Measurements from ENCODE around the gene IFT122. TPM values are rescaled to one million over a fixed set of nuclear protein-coding genes. Genes with fewer than 3 reads are reported as not detected.
A peak's percentile ranks its signal among the peaks of the same experiment; 100 is the strongest.

IFT122 gene
- total and polyA plus RNA-seq, 2 of the 4 experiments (the other 2 are of a cell fraction), result 16.8 to 28.0 TPM

DNA sequence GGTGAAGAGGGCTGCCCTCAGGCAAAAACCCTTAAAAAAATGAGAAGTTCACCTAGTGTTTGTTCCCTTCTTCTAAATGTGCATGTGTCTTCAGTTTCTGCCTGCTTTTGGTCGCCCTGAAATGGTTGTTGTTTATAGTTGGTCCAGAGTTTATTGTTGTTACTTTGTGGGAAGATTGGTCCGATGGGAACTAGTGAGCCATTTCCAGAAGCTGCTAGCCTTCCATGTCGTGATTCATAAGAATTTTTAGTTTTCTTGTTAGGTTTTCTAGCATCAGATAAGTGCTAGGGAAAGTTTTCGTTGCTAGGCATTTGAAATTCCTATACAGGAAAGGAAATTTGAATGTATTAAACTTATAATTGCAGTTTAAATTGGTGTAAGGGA is 33.7 kb downstream of the IFT122 start:
- ATAC-seq (ENCODE audit: low read depth) (peak; percentile 66), DNase-seq (peak; percentile 25)
- Histone ChIP-seq H3K9me1 (ENCODE audit: insufficient read depth, low read length) (peaks cover 15% of the 10 kb centered on the region), H4K8ac (ENCODE audit: low read depth in 2 of 2, low read length in 2 of 2) (no peak overlapping the region), H3K27me3 (ENCODE audit: control insufficient read depth, insufficient read depth, low read length) (no peaks in the 10 kb centered on the region), H4K5ac (ENCODE audit: low read depth, low read length) (no peak overlapping the region), H3K27ac (ENCODE audit: insufficient read depth, low read length) (no peak overlapping the region), H3K36me3 (ENCODE audit: control insufficient read depth, insufficient read depth, low read length) (peaks cover 15% of the 10 kb centered on the region), H3K4me1 (ENCODE audit: control insufficient read depth, insufficient read depth, low read length) (peaks cover 2% of the 10 kb centered on the region; the same call in 1 of the 2 replicates), H3K18ac (ENCODE audit: low read depth, low read length) (no peak overlapping the region), H3K9ac (ENCODE audit: low read depth, low read length) (no peak overlapping the region), H2BK5ac (ENCODE audit: low read depth, low read length, poor library complexity, severe bottlenecking) (no peak overlapping the region), H3K4me3 (ENCODE audit: insufficient read depth, low read depth, low read length) (no peak overlapping the region), H3K23ac (ENCODE audit: low read depth, low read length) (no peak overlapping the region), H3K79me1 (ENCODE audit: low read depth in 1 of 2, low read length in 2 of 2) (peaks cover 0 to 8% of the 10 kb centered on the region in 2 experiments; a peak in 1 of 4 replicates), H2BK15ac (ENCODE audit: low read depth, low read length) (no peak overlapping the region), H2BK20ac (ENCODE audit: low read depth, low read length) (no peak overlapping the region), H3K4ac (ENCODE audit: low read depth, low read length) (no peak overlapping the region), H3K4me2 (ENCODE audit: low read depth, low read length) (no peak overlapping the region), H3K56ac (ENCODE audit: extremely low read depth, insufficient read depth, low read length) (no peak overlapping the region), H2AK9ac (replicated peaks; ENCODE audit: low read depth, low read length, poor library complexity) (no peak overlapping the region), H2BK120ac (ENCODE audit: low read depth, low read length) (no peak overlapping the region), H4K20me1 (ENCODE audit: insufficient read depth, low read length) (no peaks in the 10 kb centered on the region), H4K91ac (ENCODE audit: insufficient read depth, low read depth, low read length) (no peak overlapping the region), H3K9me3 (ENCODE audit: control insufficient read depth, insufficient read depth, low read length) (no peaks in the 10 kb centered on the region), H2AFZ (replicated peaks; ENCODE audit: low read length, poor library complexity) (no peak overlapping the region), H3K14ac (replicated peaks; ENCODE audit: low read depth, low read length) (0 out of 2 replicates have a peak overlapping the region, but pooled peaks have one; percentile 0), H2AK5ac (ENCODE audit: low read depth, low read length) (no peak overlapping the region)
- TF ChIP-seq NFE2L2 (IDR thresholded peaks at IDR 0.05; ENCODE audit: low read depth, low read length), result no peak
- no peak for TF ChIP-seq RAD21 (IDR thresholded peaks at IDR 0.05; ENCODE audit: low read length)
- TF ChIP-seq MAFK (IDR thresholded peaks at IDR 0.05; ENCODE audit: low read depth, low read length), result no peak
- intact Hi-C loops (cut with micrococcal nuclease), result no loop called here
- WGBS, 2 experiments (ENCODE audit: extremely low coverage in 2 of 2, insufficient read length in 1 of 2), result 100% methylated on average over 1 of the region's 4 CpGs; no CpG with 5 or more reads in 1 of the 2 experiments
- POLR2A ChIA-PET (ENCODE audit: unreplicated experiment), result no interaction called here
- BruUV-seq (replicated peaks), result no TSS peak
- CTCF ChIA-PET, result interaction anchor here (2.2 kb wide), 1 partner anchor 16 kb away, joined by 7 read pairs; no protein-coding TSS in a partner anchor
- dilution Hi-C loops (cut with HindIII; ENCODE audit: low sequenced_read_pairs, unreplicated experiment), result no loop called here
- in situ Hi-C loops (cut with MboI; ENCODE audit: low sequenced_read_pairs), result no loop called here

All from IMR-90 (cell line).